GM12801 (cell line): ENCODE measurements around the gene HSPA12A.

Source experiments
- TF ChIP-seq, protein P1 (sequence below): IDR thresholded peaks from one replicate; pipeline ENCODE4 v1.5.1; 2011; ENCODE audit warnings: control low read depth; ENCODE audit not compliant: insufficient read length; ENCODE audit errors: extremely low read depth

The HSPA12A gene, protein sequence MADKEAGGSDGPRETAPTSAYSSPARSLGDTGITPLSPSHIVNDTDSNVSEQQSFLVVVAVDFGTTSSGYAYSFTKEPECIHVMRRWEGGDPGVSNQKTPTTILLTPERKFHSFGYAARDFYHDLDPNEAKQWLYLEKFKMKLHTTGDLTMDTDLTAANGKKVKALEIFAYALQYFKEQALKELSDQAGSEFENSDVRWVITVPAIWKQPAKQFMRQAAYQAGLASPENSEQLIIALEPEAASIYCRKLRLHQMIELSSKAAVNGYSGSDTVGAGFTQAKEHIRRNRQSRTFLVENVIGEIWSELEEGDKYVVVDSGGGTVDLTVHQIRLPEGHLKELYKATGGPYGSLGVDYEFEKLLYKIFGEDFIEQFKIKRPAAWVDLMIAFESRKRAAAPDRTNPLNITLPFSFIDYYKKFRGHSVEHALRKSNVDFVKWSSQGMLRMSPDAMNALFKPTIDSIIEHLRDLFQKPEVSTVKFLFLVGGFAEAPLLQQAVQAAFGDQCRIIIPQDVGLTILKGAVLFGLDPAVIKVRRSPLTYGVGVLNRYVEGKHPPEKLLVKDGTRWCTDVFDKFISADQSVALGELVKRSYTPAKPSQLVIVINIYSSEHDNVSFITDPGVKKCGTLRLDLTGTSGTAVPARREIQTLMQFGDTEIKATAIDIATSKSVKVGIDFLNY

DNA sequence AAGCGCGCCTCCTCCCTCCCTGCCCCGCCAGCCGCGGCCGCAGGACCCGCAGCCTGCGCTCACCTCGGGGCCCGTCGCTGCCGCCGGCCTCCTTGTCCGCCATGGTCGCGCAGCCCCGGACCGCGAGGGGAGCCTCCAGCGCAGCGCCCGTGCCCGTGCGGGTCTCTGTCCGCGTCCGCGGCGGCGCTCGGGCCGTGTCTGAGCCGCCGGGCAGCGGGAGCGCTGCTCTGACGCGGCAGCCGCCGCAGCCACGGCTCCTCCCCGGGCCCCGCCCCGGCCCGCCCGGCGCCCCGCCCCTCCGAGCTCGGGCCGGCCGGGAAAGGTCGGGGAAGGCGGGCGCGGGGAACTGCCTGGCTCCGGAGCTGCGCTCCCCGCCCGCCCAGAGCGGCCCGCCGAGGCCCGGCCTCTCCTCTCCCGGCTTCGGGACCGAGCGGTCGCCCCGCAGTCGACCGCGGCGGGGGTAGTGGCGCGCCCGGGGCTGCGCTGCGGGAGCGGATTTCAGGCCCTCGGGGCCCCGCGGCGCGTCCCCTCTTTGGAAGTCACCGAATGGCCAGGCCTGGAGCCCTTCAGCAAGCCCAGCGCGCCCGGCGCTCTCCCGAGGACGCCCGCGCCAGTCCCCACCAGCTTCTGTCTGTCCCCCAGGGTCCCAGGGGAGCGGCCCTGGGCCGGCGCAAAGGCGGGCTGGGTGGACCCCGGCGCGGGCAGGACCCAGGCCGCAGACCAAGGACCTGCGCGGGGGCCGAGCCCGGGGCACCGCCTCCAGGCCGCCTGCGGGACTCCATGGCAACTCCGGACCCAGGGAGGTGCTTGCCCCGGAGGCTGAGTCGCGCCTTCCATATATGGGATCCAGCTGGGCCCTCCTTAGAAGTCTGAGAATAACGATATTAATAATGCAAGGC, at the start of gene HSPA12A:
TSS of gene HSPA12A (minus strand) at position 200 of the 899 bp plus-strand sequence. CDS start at position 103, 97 bp downstream.
- TF ChIP-seq, protein P1, sequence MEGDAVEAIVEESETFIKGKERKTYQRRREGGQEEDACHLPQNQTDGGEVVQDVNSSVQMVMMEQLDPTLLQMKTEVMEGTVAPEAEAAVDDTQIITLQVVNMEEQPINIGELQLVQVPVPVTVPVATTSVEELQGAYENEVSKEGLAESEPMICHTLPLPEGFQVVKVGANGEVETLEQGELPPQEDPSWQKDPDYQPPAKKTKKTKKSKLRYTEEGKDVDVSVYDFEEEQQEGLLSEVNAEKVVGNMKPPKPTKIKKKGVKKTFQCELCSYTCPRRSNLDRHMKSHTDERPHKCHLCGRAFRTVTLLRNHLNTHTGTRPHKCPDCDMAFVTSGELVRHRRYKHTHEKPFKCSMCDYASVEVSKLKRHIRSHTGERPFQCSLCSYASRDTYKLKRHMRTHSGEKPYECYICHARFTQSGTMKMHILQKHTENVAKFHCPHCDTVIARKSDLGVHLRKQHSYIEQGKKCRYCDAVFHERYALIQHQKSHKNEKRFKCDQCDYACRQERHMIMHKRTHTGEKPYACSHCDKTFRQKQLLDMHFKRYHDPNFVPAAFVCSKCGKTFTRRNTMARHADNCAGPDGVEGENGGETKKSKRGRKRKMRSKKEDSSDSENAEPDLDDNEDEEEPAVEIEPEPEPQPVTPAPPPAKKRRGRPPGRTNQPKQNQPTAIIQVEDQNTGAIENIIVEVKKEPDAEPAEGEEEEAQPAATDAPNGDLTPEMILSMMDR = no peak

- TF ChIP-seq, protein P1 = no peak
These were observed 48.9 kb upstream of the HSPA12A start for GRCh38 chr10:116791241-116791640.

DNA sequence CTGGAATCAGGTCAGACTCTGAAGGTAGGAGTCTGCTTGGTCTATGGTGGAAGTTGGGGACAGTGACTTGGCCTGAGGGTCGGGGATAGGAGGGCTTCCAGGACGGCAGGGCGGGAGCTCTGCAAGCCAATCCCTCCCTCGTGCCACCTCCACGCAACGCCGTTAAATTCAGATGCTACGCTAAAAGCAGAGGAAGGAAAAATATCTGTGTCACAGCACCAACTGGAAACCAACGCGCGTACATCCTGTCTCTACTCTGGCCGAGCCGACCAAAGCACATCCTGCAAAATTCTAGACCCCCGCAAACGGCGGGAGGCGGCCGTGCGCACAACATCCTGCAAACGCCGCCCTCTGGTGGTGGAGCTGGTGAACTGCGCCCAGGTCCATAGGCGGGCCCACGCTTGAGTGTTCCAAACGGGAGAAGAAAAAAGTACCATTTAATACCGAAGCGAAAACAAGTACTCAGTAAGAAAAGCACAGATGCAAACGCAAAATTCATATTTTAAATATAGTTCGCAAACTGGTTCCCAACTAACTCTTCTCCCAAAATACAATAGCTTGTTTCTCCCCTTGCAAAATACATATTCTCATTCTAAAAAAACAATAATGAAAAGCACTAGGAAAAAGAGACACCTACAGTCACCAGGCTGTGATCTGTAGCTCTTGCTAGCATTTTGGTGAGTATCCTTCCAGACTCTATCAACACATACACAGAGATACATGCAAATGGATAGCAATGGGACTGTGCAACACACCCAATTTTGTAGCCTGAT, 45.7 kb upstream of the HSPA12A start:
- TF ChIP-seq, protein P1 = no peak

DNA sequence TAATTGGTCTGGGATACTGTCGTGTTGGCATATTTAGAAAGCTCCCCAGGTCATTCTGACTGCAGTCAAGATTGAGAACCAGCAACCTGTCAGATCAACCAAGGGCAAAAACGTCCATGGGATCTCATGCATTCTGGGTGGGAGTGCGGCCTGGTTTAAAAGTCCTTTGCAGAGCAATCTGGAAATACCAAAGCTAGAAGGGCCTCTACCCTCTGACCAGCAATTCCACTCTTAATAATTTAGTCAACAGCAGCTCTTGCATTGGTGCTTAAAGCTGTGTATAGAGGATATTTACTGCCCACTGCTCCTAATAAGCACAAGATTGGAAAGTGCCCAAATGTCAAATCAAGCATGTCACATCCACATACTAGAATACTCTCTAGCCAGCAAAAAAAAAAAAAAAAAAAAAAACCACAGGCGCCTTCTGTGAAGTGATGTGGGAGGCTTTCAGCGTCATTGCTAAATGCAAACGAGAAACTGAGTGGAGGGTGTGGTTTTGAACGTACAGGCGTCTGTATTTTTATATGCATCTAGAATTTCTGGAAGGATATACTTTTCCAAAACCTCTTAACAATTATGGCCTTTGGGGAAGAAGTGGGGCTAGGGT, 44.8 kb upstream of the HSPA12A start:
- TF ChIP-seq, protein P1 = no peak

DNA sequence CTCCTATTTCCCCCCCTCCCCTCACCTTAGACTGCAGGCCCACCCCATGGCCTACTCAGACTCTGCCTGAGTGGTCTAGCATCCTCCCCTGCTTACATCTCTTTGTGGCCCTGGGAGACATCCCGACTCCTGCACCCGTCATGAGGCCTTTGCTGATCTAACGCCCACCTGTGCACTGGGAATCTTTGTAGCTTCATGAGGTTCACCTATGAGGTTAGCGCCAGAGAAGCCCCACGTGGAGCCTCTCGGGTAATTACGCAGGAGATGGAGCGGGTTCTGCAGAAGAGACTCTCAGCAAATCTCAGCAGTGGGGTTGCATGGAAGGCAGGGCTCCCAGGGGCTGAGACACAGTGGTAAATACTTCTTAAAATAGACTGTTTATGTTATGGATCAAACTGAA, 43.5 kb upstream of the HSPA12A start:
- TF ChIP-seq, protein P1 = no peak

GRCh38 chr10:116785282-116785681, 42.9 kb upstream of the HSPA12A start:
- TF ChIP-seq, protein P1 = no peak
